Progenitor cell of endocrine pancreas (in vitro differentiated cells): ENCODE measurements around the gene SLF2. TPM values are rescaled to one million over a fixed set of nuclear protein-coding genes. Genes with fewer than 3 reads are reported as not detected.

ENCODE experiments used
- DNase-seq: peaks from one replicate; pipeline ENCODE4 v3.0.0; 2021; ENCODE audit warnings: low spot score; ENCODE audit not compliant: unreplicated experiment
- H3K27ac Mint-ChIP-seq: 2 replicates; pipeline ENCODE4 v1.8.0; 2021; ENCODE audit warnings: mild to moderate bottlenecking, moderate library complexity, mixed read lengths
- H3K27me3 Mint-ChIP-seq: 2 replicates; pipeline ENCODE4 v1.8.0; 2021; ENCODE audit warnings: mixed read lengths
- H3K36me3 Mint-ChIP-seq: 2 replicates; pipeline ENCODE4 v1.8.0; 2022; ENCODE audit warnings: mixed read lengths; ENCODE audit not compliant: insufficient read depth
- H3K4me1 Mint-ChIP-seq: 2 replicates; pipeline ENCODE4 v1.8.0; 2021; ENCODE audit warnings: low read depth, mixed read lengths
- H3K4me3 Mint-ChIP-seq: 2 replicates; pipeline ENCODE4 v1.8.0; 2021; ENCODE audit warnings: low read depth, mild to moderate bottlenecking, moderate library complexity, mixed read lengths
- H3K9me3 Mint-ChIP-seq: 2 replicates; pipeline ENCODE4 v1.8.0; 2021; ENCODE audit warnings: low read depth, mixed read lengths
- total RNA-seq: library from RNA; stranded (reverse); gene quantifications from 2 replicates; pipeline ENCODE4 v1.2.1, GENCODE V29; 2021
- TF ChIP-seq, protein P1 (sequence below): fragments of 200-600 bp; sonication (generic); IDR thresholded peaks from one replicate; pipeline ENCODE4 v1.5.0; 2021; ENCODE audit warnings: antibody characterized with exemption, mild to moderate bottlenecking; ENCODE audit not compliant: unreplicated experiment

The SLF2 gene
- total RNA-seq, 1 donor from 2014 or later = 31.8 TPM

DNA sequence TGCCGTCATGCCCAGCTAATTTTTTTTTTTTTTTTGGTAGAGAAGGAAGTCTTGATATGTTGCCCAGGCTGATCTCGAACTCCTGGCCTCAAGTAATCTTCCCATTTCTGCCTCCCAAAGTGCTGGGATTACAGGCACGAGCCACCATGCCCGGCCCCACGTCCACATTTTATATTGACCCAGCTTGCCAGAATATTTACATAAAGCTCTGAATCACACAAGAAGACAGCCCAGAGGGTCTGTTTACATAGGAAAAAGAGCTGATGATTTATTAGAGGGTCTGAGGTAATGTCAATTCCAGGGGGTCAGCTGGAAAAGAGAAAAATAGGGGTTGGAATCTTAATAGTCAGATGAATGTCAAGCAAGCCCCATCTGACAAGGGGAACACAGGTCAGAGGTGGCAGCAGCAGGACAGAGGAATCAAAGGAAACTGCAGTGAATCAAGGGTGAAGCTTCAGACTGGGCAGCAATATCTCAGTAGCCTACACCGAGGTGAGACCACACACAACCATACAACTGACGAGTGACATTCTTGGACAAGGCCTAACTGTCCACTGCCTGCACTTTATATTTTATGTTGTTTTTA lies 15.8 kb upstream of the SLF2 start:
- no peak for DNase-seq

DNA sequence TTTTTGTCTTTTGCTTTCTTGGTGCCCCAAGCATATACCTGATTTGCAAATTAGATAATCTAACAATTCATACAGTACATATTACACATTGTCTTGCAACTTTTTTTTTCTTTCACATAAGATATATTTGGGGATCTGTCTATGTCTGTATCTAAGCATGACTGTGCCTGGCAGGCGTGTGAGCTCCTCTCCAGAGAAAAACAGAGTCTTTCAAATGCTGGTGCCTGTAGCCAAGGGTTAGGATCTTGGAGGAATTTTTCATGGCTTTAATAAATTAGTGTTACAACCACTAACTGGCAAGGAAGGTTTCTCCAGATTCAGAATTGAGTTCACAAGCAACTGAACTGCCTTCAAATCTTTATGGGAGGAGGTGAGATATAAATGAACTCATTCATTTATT lies 14.8 kb upstream of the SLF2 start:
- H3K36me3 Mint-ChIP-seq = no peaks in the 10 kb centered on the region
- H3K4me3 Mint-ChIP-seq = no peak overlapping the region
- H3K4me1 Mint-ChIP-seq = peaks cover 8% of the 10 kb centered on the region
- peaks cover 8% of the 10 kb centered on the region for H3K27me3 Mint-ChIP-seq
- DNase-seq = no peak
- no peak overlapping the region for H3K27ac Mint-ChIP-seq
- TF ChIP-seq, protein P1, sequence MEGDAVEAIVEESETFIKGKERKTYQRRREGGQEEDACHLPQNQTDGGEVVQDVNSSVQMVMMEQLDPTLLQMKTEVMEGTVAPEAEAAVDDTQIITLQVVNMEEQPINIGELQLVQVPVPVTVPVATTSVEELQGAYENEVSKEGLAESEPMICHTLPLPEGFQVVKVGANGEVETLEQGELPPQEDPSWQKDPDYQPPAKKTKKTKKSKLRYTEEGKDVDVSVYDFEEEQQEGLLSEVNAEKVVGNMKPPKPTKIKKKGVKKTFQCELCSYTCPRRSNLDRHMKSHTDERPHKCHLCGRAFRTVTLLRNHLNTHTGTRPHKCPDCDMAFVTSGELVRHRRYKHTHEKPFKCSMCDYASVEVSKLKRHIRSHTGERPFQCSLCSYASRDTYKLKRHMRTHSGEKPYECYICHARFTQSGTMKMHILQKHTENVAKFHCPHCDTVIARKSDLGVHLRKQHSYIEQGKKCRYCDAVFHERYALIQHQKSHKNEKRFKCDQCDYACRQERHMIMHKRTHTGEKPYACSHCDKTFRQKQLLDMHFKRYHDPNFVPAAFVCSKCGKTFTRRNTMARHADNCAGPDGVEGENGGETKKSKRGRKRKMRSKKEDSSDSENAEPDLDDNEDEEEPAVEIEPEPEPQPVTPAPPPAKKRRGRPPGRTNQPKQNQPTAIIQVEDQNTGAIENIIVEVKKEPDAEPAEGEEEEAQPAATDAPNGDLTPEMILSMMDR = no peak
- no peaks in the 10 kb centered on the region for H3K9me3 Mint-ChIP-seq

More for the DNA sequence above, 15.8 kb upstream of the SLF2 start:
- peaks cover 8% of the 10 kb centered on the region for H3K4me1 Mint-ChIP-seq
- no peaks in the 10 kb centered on the region for H3K36me3 Mint-ChIP-seq
- H3K27ac Mint-ChIP-seq = no peak overlapping the region
- H3K27me3 Mint-ChIP-seq = peaks cover 8% of the 10 kb centered on the region
- H3K9me3 Mint-ChIP-seq = no peaks in the 10 kb centered on the region
- H3K4me3 Mint-ChIP-seq = no peak overlapping the region
- TF ChIP-seq, protein P1 = no peak

DNA sequence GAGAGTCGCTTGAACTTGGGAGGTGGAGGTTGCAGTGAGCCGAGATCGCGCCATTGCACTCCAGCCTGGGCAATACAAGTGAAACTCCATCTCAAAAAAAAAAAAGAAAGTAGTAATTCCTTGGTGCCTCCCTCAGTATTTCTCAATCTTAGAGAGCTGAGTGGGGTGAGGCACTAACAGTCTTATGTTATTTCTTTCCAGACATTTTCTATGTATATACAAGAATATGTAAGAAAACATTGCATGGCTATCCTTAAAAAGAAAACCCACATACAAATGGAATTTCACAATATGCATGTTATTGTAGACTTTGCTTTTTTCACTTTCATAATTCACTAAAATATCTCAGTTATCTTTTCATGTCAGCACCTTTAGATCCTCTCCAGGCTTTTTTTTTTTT lies 13.6 kb upstream of the SLF2 start:
- Mint-ChIP-seq H3K27ac (no peak overlapping the region), H3K4me3 (no peak overlapping the region), H3K36me3 (no peaks in the 10 kb centered on the region), H3K27me3 (peaks cover 12% of the 10 kb centered on the region), H3K9me3 (no peaks in the 10 kb centered on the region), H3K4me1 (peaks cover 8% of the 10 kb centered on the region)
- no peak for DNase-seq
- TF ChIP-seq, protein P1 = no peak

DNA sequence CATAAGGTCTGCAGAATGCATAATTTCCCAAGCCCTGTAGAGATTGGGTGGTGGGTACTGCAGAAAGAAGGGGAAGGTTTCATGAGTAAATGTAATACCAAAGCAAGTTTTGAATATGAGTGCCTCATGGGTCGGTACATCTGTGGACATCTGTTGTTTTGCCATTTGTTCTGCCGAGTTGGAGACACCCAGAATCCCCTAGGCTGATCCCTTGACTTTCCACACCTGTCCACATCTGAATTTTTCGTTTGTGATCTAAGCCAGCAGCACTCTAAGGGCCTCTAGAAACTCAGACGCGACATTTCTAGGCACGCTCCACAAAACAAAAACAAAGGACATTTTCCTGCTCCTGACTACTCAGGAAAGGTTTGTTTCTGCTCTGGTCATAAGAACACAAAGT lies 11.7 kb upstream of the SLF2 start:
- DNase-seq = no peak
- Mint-ChIP-seq H3K36me3 (no peaks in the 10 kb centered on the region), H3K27ac (no peak overlapping the region), H3K27me3 (peaks cover 12% of the 10 kb centered on the region), H3K4me3 (no peak overlapping the region), H3K4me1 (peaks cover 9% of the 10 kb centered on the region), H3K9me3 (no peaks in the 10 kb centered on the region)
- TF ChIP-seq, protein P1 = no peak

DNA sequence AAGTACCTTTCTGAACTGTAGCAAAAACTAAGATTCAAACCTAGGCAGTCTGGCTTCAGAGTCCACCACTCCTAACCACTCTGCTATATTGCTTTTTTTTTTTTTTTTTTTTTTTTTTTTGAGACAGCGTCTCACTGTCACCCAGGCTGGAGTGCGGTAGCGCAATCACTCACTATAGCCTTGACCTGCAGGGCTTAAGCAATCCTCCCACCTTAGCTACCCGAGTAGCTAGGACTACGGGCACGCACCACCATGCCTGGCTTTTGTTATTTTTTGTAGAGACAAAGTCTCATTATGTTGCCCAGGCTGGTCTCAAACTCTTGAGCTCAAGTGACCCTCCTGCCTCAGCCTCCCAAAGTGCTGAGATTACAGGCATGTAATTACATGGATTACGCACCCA lies 10.1 kb upstream of the SLF2 start:
- no peaks in the 10 kb centered on the region for H3K36me3 Mint-ChIP-seq
- no peak overlapping the region for H3K4me3 Mint-ChIP-seq
- peaks cover 3% of the 10 kb centered on the region for H3K4me1 Mint-ChIP-seq
- no peak for DNase-seq
- peaks cover 12% of the 10 kb centered on the region for H3K27me3 Mint-ChIP-seq
- no peak overlapping the region for H3K27ac Mint-ChIP-seq
- TF ChIP-seq, protein P1 = no peak
- H3K9me3 Mint-ChIP-seq = no peaks in the 10 kb centered on the region
